ENCODE data around the gene PAPSS1.
A peak's percentile ranks its signal among the peaks of the same experiment; 100 is the strongest.

The PAPSS1 gene

GRCh38 chr4:107669068-107669467 is 51.0 kb downstream of the PAPSS1 start:
- Histone ChIP-seq H3K4me1 (ENCODE audit: control insufficient read depth in 1 of 2, insufficient read depth in 2 of 2, low read length in 2 of 2) (peaks cover 0 to 2% of the 10 kb centered on the region in 2 experiments), H3K4ac (ENCODE audit: low read depth, low read length) (no peak overlapping the region), H3K14ac (ENCODE audit: low read length) (no peak overlapping the region), H3K9ac (ENCODE audit: low read length) (no peak overlapping the region), H2BK5ac (ENCODE audit: low read depth, low read length, poor library complexity) (no peak overlapping the region), H3K27me3 (ENCODE audit: insufficient read depth, low read length) (no peaks in the 10 kb centered on the region), H3K9me3 (ENCODE audit: insufficient read depth, low read depth, low read length) (no peaks in the 10 kb centered on the region), H4K12ac (ENCODE audit: low read depth, low read length) (no peak overlapping the region), H2AFZ (ENCODE audit: insufficient read depth, low read length, poor library complexity) (no peak overlapping the region), H4K91ac (ENCODE audit: low read depth, low read length) (no peak overlapping the region), H3K36me3 (ENCODE audit: control insufficient read depth in 1 of 2, insufficient read depth in 2 of 2, low read length in 2 of 2) (peaks cover 2 to 5% of the 10 kb centered on the region in 2 experiments), H3K27ac (ENCODE audit: low read depth, low read length) (no peak overlapping the region), H2BK120ac (ENCODE audit: insufficient read depth, low read length, poor library complexity) (no peak overlapping the region), H2AK5ac (ENCODE audit: low read length) (no peak overlapping the region), H3K79me1 (ENCODE audit: low read length) (no peaks in the 10 kb centered on the region), H3K79me2 (ENCODE audit: control insufficient read depth, insufficient read depth, low read length, poor library complexity) (no peaks in the 10 kb centered on the region), H2BK12ac (ENCODE audit: low read length) (no peak overlapping the region), H3K23ac (ENCODE audit: low read length) (no peak overlapping the region), H4K8ac (ENCODE audit: low read depth, low read length) (no peak overlapping the region), H3K18ac (ENCODE audit: low read length) (no peak overlapping the region), H3K4me3 (ENCODE audit: low read depth, low read length) (no peak overlapping the region), H3K4me2 (ENCODE audit: low read length) (no peak overlapping the region)
- DNase-seq, result no peak

GRCh38 chr4:107666134-107666533 is 53.9 kb downstream of the PAPSS1 start:
- H4K12ac ChIP-seq (ENCODE audit: low read depth, low read length), result no peak overlapping the region
- peaks cover 0 to 2% of the 10 kb centered on the region in 2 experiments for H3K4me1 ChIP-seq (ENCODE audit: control insufficient read depth in 1 of 2, insufficient read depth in 2 of 2, low read length in 2 of 2)
- H3K18ac ChIP-seq (ENCODE audit: low read length), result no peak overlapping the region
- no peaks in the 10 kb centered on the region for H3K27me3 ChIP-seq (ENCODE audit: insufficient read depth, low read length)
- H3K14ac ChIP-seq (ENCODE audit: low read length), result no peak overlapping the region
- no peak overlapping the region for H2AK5ac ChIP-seq (ENCODE audit: low read length)
- no peak overlapping the region for H3K27ac ChIP-seq (ENCODE audit: low read depth, low read length)
- H3K9me3 ChIP-seq (ENCODE audit: insufficient read depth, low read depth, low read length), result no peaks in the 10 kb centered on the region
- no peak overlapping the region for H2AFZ ChIP-seq (ENCODE audit: insufficient read depth, low read length, poor library complexity)
- H3K4me3 ChIP-seq (ENCODE audit: low read depth, low read length), result no peak overlapping the region
- H2BK120ac ChIP-seq (ENCODE audit: insufficient read depth, low read length, poor library complexity), result no peak overlapping the region
- H3K23ac ChIP-seq (ENCODE audit: low read length), result no peak overlapping the region
- H3K4ac ChIP-seq (ENCODE audit: low read depth, low read length), result no peak overlapping the region
- H2BK12ac ChIP-seq (ENCODE audit: low read length), result no peak overlapping the region
- no peak overlapping the region for H3K4me2 ChIP-seq (ENCODE audit: low read length)
- H2BK5ac ChIP-seq (ENCODE audit: low read depth, low read length, poor library complexity), result no peak overlapping the region
- no peak overlapping the region for H3K9ac ChIP-seq (ENCODE audit: low read length)
- no peaks in the 10 kb centered on the region for H3K79me2 ChIP-seq (ENCODE audit: control insufficient read depth, insufficient read depth, low read length, poor library complexity)
- H3K36me3 ChIP-seq (ENCODE audit: control insufficient read depth in 1 of 2, insufficient read depth in 2 of 2, low read length in 2 of 2), result no peaks in the 10 kb centered on the region
- H4K8ac ChIP-seq (ENCODE audit: low read depth, low read length), result no peak overlapping the region
- H3K79me1 ChIP-seq (ENCODE audit: low read length), result no peaks in the 10 kb centered on the region
- DNase-seq, result peak in 1 of 2 donors; percentile 31
- no CpG with 5 or more reads among the region's 1 CpG for WGBS (ENCODE audit: extremely low coverage, insufficient coverage, insufficient read length)
- H4K91ac ChIP-seq (ENCODE audit: low read depth, low read length), result no peak overlapping the region

- Histone ChIP-seq H3K14ac (ENCODE audit: low read length) (no peak overlapping the region), H3K27ac (ENCODE audit: low read depth, low read length) (no peak overlapping the region), H3K9ac (ENCODE audit: low read length) (no peak overlapping the region), H3K36me3 (ENCODE audit: control insufficient read depth in 1 of 2, insufficient read depth in 2 of 2, low read length in 2 of 2) (no peaks in the 10 kb centered on the region), H2BK5ac (ENCODE audit: low read depth, low read length, poor library complexity) (no peak overlapping the region), H3K23ac (ENCODE audit: low read length) (no peak overlapping the region), H3K79me1 (ENCODE audit: low read length) (no peaks in the 10 kb centered on the region), H3K4me1 (ENCODE audit: control insufficient read depth in 1 of 2, insufficient read depth in 2 of 2, low read length in 2 of 2) (peaks cover 0 to 2% of the 10 kb centered on the region in 2 experiments), H3K9me3 (ENCODE audit: insufficient read depth, low read depth, low read length) (no peaks in the 10 kb centered on the region), H3K4ac (ENCODE audit: low read depth, low read length) (no peak overlapping the region), H3K18ac (ENCODE audit: low read length) (no peak overlapping the region), H4K12ac (ENCODE audit: low read depth, low read length) (no peak overlapping the region), H3K27me3 (ENCODE audit: insufficient read depth, low read length) (no peaks in the 10 kb centered on the region), H2AFZ (ENCODE audit: insufficient read depth, low read length, poor library complexity) (no peak overlapping the region), H2BK120ac (ENCODE audit: insufficient read depth, low read length, poor library complexity) (no peak overlapping the region), H3K4me3 (ENCODE audit: low read depth, low read length) (no peak overlapping the region), H4K8ac (ENCODE audit: low read depth, low read length) (no peak overlapping the region), H3K79me2 (ENCODE audit: control insufficient read depth, insufficient read depth, low read length, poor library complexity) (no peaks in the 10 kb centered on the region), H2AK5ac (ENCODE audit: low read length) (no peak overlapping the region), H2BK12ac (ENCODE audit: low read length) (no peak overlapping the region), H3K4me2 (ENCODE audit: low read length) (no peak overlapping the region), H4K91ac (ENCODE audit: low read depth, low read length) (no peak overlapping the region)
- peak in 1 of 2 donors; percentile 12 for DNase-seq
- no CpG with 5 or more reads among the region's 1 CpG for WGBS (ENCODE audit: extremely low coverage, insufficient coverage, insufficient read length)
Measured at GRCh38 chr4:107665001-107665400, 55.0 kb downstream of the PAPSS1 start.

GRCh38 chr4:107658400-107659336 is 61.4 kb downstream of the PAPSS1 start:
- Histone ChIP-seq H3K27ac (ENCODE audit: low read depth, low read length) (no peak overlapping the region), H3K27me3 (ENCODE audit: insufficient read depth, low read length) (no peaks in the 10 kb centered on the region), H3K9ac (ENCODE audit: low read length) (no peak overlapping the region), H3K36me3 (ENCODE audit: control insufficient read depth in 1 of 2, insufficient read depth in 2 of 2, low read length in 2 of 2) (no peaks in the 10 kb centered on the region), H3K4me1 (ENCODE audit: control insufficient read depth in 1 of 2, insufficient read depth in 2 of 2, low read length in 2 of 2) (no peaks in the 10 kb centered on the region), H3K14ac (ENCODE audit: low read length) (no peak overlapping the region), H3K4me3 (ENCODE audit: low read depth, low read length) (no peak overlapping the region), H3K9me3 (ENCODE audit: insufficient read depth, low read depth, low read length) (no peaks in the 10 kb centered on the region), H4K12ac (ENCODE audit: low read depth, low read length) (no peak overlapping the region), H3K79me2 (ENCODE audit: control insufficient read depth, insufficient read depth, low read length, poor library complexity) (no peaks in the 10 kb centered on the region), H3K18ac (ENCODE audit: low read length) (no peak overlapping the region), H4K91ac (ENCODE audit: low read depth, low read length) (no peak overlapping the region), H4K8ac (ENCODE audit: low read depth, low read length) (no peak overlapping the region), H3K79me1 (ENCODE audit: low read length) (no peaks in the 10 kb centered on the region), H2AK5ac (ENCODE audit: low read length) (no peak overlapping the region), H3K23ac (ENCODE audit: low read length) (no peak overlapping the region), H2BK5ac (ENCODE audit: low read depth, low read length, poor library complexity) (no peak overlapping the region), H2BK120ac (ENCODE audit: insufficient read depth, low read length, poor library complexity) (no peak overlapping the region), H2BK12ac (ENCODE audit: low read length) (no peak overlapping the region), H3K4me2 (ENCODE audit: low read length) (no peak overlapping the region), H3K4ac (ENCODE audit: low read depth, low read length) (no peak overlapping the region), H2AFZ (ENCODE audit: insufficient read depth, low read length, poor library complexity) (no peak overlapping the region)
- WGBS (ENCODE audit: extremely low coverage, insufficient coverage, insufficient read length), result no CpG with 5 or more reads among the region's 4 CpGs
- DNase-seq, result no peak
